ENCODE measurements around the gene UNC5C. TPM values are rescaled to one million over a fixed set of nuclear protein-coding genes. Genes with fewer than 3 reads are reported as not detected.

Gene UNC5C
- total and polyA plus RNA-seq, 10 of the 15 experiments (the other 5 are each of a cell fraction or from before 2014, with no cell fraction given) = 0.02 to 2.0 (median 0.15) TPM; not detected in 1

DNA sequence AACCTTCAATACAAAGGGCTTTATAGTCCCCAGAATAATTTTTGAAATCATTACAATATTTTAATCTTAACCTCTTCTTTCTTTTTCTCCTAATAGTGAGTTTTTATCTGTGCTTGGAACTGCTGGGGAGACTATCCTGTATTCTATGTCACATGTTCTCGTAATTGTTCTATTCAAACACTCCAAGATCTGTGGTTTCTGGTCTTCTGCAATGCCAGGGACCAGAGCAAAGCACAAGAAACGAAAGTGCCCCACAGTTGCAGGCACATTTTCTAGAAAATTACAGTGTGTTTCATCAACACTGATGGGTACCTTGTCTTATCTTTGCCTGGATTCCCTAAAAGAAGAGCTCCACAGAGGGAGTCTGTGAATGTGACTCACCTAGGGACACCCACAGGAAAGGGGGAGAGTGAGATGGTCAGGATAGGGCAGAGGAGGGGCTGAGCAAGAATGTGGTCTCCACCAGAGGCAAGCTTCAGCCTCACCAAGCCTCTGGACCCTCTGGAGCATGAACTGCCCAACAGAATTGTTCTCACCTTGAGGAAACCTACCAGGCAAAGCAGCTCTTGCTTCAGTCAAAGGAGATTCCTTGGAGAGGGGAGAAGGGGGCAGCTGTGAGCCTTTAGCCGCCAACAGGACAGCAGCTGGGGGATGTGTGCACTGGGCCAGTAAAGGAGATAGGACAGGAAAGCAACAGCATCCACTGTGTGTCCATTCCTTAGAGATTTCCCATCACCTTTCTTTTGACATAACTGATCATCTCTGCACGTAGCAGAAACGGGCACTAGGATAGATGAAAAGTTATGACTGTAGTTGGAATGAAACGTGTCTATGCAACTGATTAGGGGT lies 25.9 kb downstream of the UNC5C start:
- in situ Hi-C loops (cut with MboI) = no loop called here
- H3K4me1 ChIP-seq (ENCODE audit: control insufficient read depth, insufficient read depth, low read length) = no peaks in the 10 kb centered on the region; the same call in 1 of the 2 replicates
- ChIA-PET POLR2A (interaction anchor here (0.9 to 1.3 kb wide), 3 partner anchors 8 to 24 kb away, joined by 3 to 4 read pairs (median 4); no protein-coding TSS in a partner anchor), CTCF (interaction anchor here (1.1 to 5.4 kb wide), 6 partner anchors 8 to 25 kb away, joined by 3 to 32 read pairs (median 6); partner anchors contain the start of gene UNC5C), SMC1A (ENCODE audit: uncharacterized antibody, unreplicated experiment) (interaction anchor here (1.7 to 10.3 kb wide), 5 partner anchors 9 to 77 kb away, joined by 3 to 131 read pairs (median 7); partner anchors contain the start of gene UNC5C), RAD21 (ENCODE audit: unreplicated experiment) (interaction anchor here (1.6 to 3.6 kb wide), 3 partner anchors 13 to 19 kb away, joined by 4 to 15 read pairs (median 4); no protein-coding TSS in a partner anchor)
- no peak overlapping the region for H2AFZ ChIP-seq (ENCODE audit: control insufficient read depth, low read depth, low read length)
- no peaks in the 10 kb centered on the region for H3K36me3 ChIP-seq (ENCODE audit: control insufficient read depth in 2 of 2, insufficient read depth in 2 of 2, low read length in 1 of 2)
- H3K79me2 ChIP-seq (ENCODE audit: control insufficient read depth, insufficient read depth, low read length) = no peaks in the 10 kb centered on the region
- no peak overlapping the region for H3K27ac ChIP-seq (ENCODE audit: control insufficient read depth, insufficient read depth)
- 9% methylated on average over 6 of the region's 6 CpGs for WGBS (ENCODE audit: insufficient coverage, insufficient replicate concordance, low lambda C conversion rate, missing lambda C conversion rate)
- no peak overlapping the region for H3K4me3 ChIP-seq
- FAIRE-seq (no peak), DNase-seq (ENCODE audit: low read depth, low spot score) (no peak), ATAC-seq (peak; percentile 16)
- BruUV-seq (replicated peaks) = no TSS peak
- H4K20me1 ChIP-seq (ENCODE audit: control insufficient read depth, insufficient read depth) = no peaks in the 10 kb centered on the region
- no peak overlapping the region for H3K9ac ChIP-seq (ENCODE audit: control insufficient read depth, insufficient read depth, low read length)
- no peaks in the 10 kb centered on the region for H3K9me3 ChIP-seq (replicated peaks; ENCODE audit: control insufficient read depth, insufficient read depth, low read length)
- intact Hi-C loops (cut with micrococcal nuclease; ENCODE audit: unreplicated experiment) = no loop called here
- no peaks in the 10 kb centered on the region for H3K27me3 ChIP-seq (replicated peaks in 1 of 2; ENCODE audit: control insufficient read depth in 2 of 2, insufficient read depth in 2 of 2, low read length in 1 of 2)
- H3K4me2 ChIP-seq (ENCODE audit: control insufficient read depth, insufficient read depth) = no peak overlapping the region
- TF ChIP-seq BCL3 (IDR thresholded peaks at IDR 0.05; ENCODE audit: borderline replicate concordance, insufficient read depth, low read depth, low read length, poor library complexity, severe bottlenecking) = no peak
- no peak for TF ChIP-seq BHLHE40 (IDR thresholded peaks at IDR 0.05; ENCODE audit: borderline replicate concordance in 1 of 2, low read depth in 2 of 2, low read length in 1 of 2)
- no peak for TF ChIP-seq PML (IDR thresholded peaks at IDR 0.05; ENCODE audit: low read length)
- TF ChIP-seq NR2C1 (IDR thresholded peaks at IDR 0.05) = no peak
- TF ChIP-seq KLF5 (IDR thresholded peaks at IDR 0.05; ENCODE audit: partially characterized antibody) = no peak
- no peak for TF ChIP-seq CHD1 (IDR thresholded peaks at IDR 0.05; ENCODE audit: low read depth, low read length)
- TF ChIP-seq ZBTB40 (IDR thresholded peaks at IDR 0.05; ENCODE audit: borderline replicate concordance) = no peak
- no peak for TF ChIP-seq RBBP5 (conservative IDR thresholded peaks at IDR 0.05)
- no peak for TF ChIP-seq ZSCAN29 (IDR thresholded peaks at IDR 0.05)
- no peak for TF ChIP-seq SMAD5 (IDR thresholded peaks at IDR 0.05; ENCODE audit: low read depth)
- TF ChIP-seq POLR2A (IDR thresholded peaks at IDR 0.05; ENCODE audit: low read depth, low read length) = no peak
- TF ChIP-seq TCF3 (IDR thresholded peaks at IDR 0.05; ENCODE audit: borderline replicate concordance, insufficient read depth, low read depth, low read length) = no peak
- TF ChIP-seq LARP7 (IDR thresholded peaks at IDR 0.05) = no peak
- no peak for TF ChIP-seq RCOR1 (conservative IDR thresholded peaks at IDR 0.05; ENCODE audit: low read depth, low read length)
- no peak for TF ChIP-seq GATAD2B (conservative IDR thresholded peaks at IDR 0.05; ENCODE audit: low read depth)
- TF ChIP-seq E2F4 (IDR thresholded peaks at IDR 0.05; ENCODE audit: low read depth, low read length) = no peak
- TF ChIP-seq RELA (IDR thresholded peaks at IDR 0.05; ENCODE audit: borderline replicate concordance, partially characterized antibody) = no peak

Data from GM12878 (cell line).